Glomerular visceral epithelial cell (primary cell): Measurements from ENCODE around the gene BCAS3.

ENCODE experiments used
- DNase-seq: peaks from one replicate; pipeline ENCODE4 v3.0.0-alpha.2; 2016; ENCODE audit errors: extremely low spot score

BCAS3 gene

GRCh38 chr17:61251939-61252865 lies 574.6 kb downstream of the BCAS3 start:
- DNase-seq: peak; percentile 24

GRCh38 chr17:61253362-61253761 lies 575.7 kb downstream of the BCAS3 start:
- DNase-seq: no peak

DNA sequence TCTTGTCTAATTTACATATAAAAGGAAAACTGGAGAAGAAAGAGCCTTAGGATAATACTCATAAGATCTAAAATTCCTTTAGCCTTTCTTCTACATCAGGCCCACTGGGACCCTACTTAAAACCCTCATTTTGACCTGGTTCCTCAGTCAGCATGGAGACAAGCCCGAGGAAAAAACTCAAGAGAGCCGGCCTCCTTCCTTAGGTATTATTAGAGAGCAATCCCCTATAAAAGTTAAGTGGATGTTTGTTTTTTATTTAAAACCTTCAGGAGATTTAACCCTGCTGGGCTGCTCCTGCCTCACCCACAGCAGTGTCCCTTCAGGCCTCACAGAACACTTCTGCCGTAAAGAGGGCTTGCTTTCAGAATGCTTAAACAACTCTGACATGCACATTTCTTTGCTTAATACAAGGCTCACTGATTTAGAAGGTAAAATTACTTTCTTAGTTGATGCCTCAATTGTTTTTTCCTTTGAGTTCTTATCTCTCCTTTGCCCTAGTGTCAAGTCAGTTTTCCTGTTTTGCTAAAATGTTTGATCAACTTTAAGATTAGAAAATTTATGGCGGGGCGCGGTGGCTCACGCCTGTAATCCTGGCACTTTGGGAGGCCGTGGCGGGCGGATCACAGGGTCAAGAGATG lies 576.4 kb downstream of the BCAS3 start:
- no peak for DNase-seq

DNA sequence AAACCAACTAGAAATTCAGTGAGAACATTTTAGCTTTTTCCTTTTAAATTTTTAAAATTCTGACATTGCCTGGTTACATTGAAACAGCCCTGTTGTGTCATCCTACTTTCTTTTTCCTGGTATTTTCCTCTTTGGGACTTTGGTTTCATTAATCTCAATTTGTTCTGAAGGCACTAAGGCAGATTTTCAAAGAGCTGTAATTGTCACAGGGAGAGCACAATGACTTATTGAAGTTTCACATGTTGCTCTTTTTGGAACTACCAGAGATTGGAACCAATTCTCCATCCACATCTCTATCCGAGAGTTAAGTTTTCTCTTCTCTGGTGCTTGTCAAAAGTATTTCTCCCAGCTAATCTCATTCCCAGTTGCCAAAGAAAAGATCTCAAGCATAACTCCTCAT lies 577.3 kb downstream of the BCAS3 start:
- DNase-seq: no peak

DNA sequence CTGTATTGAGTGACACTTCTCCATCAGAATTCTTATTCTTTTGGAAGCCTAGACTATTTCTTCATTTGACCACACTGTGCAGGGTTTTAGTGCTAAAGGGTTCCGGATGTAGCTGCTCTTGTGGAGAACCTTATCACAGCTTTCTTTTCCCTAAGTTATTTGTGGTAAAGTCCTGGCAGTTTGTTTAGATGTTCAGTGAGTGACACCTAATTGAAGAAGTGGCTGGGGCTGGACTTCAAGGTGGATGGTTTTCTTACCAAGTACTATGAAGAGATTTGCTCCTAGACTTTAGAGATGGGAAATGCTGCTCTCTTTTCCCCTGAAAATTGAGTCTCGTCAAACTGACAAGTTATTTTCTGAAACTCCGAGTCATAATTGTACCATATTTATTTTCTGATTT lies 578.0 kb downstream of the BCAS3 start:
- no peak for DNase-seq

- DNase-seq: no peak
These were observed 581.7 kb downstream of the BCAS3 start for GRCh38 chr17:61259360-61259759.

GRCh38 chr17:61260071-61260797 lies 582.6 kb downstream of the BCAS3 start:
- no peak for DNase-seq

GRCh38 chr17:61261001-61261637 lies 583.5 kb downstream of the BCAS3 start:
- no peak for DNase-seq

DNA sequence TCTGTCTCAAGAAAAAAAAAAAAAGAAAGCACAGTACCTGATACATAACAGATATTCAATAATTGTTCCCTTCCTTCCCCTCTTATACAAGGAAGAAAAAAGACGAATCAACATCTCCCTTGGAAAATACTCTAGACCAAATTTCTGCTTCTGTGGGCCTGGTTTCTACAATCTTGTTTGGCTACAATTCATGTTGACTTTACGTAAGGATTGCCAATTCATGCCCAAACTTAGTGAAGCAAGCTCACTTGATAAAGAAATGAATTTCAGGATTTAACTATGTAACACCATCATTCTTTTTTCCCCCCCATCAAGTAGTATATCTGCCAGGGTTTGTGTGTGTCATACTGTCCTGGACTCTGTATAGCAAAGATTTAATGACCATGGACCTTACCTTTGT lies 587.7 kb downstream of the BCAS3 start:
- DNase-seq: no peak

DNA sequence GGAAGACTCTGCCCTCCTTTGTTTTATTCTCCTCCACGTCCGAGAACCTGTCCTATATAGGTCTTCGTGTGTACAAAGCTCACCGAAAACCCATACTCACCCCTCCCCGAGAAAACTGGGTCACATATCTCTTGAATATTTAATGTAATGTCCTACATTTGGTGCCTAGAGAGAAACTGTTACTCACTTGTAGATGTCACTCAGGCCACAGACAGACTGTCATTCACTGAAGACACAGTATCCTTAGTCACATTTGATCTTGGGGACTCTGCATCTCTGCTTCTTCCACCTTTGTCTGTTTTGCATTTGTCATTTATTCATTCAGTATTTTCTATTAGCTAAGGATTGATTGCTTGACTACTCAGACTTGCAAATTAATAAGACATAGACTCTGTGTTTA lies 590.2 kb downstream of the BCAS3 start:
- DNase-seq: no peak

GRCh38 chr17:61275395-61275794 lies 597.7 kb downstream of the BCAS3 start:
- no peak for DNase-seq

DNA sequence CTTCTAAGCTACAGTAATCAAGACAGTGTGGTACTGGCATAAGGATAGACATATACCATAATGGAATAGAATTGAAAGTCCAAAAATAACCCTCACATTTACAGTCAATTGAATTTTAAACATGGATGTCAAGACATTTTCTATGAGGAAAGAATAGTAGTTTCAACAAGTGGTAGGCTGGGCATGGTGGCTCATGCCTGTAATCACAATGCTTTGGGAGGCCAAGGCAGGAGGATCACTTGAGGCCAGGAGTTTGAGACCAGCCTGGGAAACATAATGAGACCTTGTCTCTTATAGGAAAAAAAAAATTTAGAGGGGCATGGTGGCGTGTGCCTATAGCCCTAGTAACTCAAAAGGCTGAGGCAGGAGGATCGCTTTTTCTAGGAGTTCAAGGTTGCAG lies 599.2 kb downstream of the BCAS3 start:
- no peak for DNase-seq

- no peak for DNase-seq
These were observed 602.0 kb downstream of the BCAS3 start for GRCh38 chr17:61279476-61280145.

GRCh38 chr17:61280338-61280737 lies 602.7 kb downstream of the BCAS3 start:
- no peak for DNase-seq

- no peak for DNase-seq
These were observed 603.2 kb downstream of the BCAS3 start for GRCh38 chr17:61280851-61281250.

DNA sequence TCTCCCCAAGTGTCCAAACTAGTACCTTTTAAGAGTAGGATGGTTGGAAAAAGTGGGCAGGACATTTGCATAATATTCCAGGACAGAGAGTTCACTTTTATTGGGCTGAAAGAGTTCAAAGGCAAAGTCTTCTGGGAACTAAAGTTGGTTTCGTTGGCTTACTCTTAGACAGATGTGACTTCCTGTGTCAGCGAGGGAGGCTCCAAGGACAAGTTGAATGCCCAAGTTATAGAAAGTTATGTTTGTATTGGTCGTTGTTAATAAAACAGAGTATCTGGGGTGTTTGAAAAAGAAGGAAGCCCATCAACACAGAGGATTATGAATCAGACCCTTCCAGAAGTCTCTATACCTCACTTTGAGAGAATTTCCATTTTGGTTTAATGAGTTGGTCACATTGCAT lies 604.7 kb downstream of the BCAS3 start:
- DNase-seq: no peak

DNA sequence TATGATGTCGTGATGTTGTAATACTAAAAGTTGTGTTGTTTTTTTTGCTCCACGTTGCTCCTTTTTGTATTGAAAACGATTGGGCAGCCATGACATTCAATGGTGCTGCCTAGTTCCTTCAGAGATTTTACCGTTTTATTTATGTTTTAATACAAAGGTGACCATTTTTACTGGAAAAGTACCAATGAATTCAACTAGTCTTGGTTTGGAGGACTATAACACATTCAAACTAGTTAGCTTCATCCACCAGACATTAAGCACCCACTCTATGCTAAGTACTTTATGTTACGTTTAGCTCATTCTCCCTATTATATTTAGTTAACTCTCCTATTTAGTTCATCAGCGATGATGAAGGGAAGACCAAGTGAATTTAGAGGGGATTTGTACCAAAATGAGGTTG lies 605.4 kb downstream of the BCAS3 start:
- DNase-seq: no peak

DNA sequence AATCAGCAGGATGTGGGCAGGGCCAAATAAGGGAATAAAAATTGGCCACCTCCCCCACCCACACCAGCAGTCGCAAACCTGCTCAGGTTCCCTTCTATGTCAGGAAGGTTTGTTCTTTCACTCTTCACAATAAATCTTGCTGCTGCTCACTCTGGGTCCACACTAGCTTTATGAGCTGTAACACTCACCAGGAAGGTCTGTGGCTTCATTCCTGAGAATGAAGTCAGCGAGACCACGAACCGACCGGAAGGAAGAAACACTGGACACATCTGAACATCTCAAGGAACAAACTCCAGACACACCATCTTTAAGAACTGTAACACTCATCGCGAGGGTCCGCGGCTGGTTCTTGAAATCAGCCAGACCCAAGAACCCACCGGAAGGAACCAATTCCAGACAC lies 606.5 kb downstream of the BCAS3 start:
- peak; percentile 80 for DNase-seq

DNA sequence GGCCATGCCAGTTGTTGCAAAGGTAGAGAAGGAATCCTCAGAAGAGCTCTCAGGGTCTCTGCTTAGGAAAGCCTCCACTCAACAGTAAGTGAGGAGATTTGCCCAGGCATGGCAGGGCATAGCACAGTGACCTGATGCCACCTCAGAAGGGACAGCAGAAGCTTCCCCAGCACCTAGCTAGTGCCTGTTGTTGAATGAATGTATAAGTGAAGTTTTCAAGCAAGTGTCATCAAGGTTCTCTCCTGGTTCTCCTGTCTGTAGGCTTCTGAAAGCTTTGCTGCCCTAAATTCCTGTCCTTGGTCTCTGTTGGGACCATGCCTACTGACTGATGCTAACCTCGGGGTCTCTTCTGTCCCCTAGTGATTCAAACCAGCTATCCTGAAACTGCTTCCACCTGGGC lies 607.1 kb downstream of the BCAS3 start:
- DNase-seq: no peak

DNA sequence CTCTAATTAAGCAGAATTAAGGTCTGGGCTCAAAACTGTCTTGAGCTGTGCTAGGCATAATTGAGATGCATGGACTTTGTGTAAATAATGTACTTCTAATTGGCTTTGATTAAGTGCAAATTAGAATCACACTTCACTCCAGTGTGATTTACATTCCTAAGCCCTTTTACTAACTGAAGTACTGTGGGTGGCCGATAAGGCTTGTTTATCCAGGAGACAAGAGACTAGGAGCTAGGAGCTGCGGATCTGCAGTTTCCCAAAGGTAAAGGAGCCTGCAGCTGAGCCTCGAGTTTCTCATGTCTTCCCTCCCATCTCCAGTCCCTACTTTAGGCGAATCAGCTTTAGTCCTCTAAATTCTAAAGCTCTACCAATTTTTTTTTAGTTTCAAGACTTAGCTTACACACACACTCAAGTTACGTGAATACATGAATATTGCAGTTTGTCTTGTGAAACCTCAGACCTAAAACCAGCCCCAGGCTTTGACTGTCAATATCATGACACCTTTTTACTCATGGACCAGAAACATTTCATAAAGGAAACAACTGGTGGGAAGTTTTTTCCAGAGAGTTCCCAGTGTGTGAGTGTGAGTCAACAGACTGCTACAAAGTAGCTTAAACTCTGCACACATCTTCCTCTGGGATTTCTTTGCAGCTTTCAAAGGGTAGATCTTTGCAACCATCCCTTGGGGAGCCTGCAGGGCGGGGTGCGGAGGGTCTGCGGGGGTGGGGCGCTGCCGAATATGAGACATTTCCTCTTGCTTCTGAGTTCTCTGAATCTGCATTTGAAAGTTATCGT lies 608.1 kb downstream of the BCAS3 start:
- no peak for DNase-seq

DNA sequence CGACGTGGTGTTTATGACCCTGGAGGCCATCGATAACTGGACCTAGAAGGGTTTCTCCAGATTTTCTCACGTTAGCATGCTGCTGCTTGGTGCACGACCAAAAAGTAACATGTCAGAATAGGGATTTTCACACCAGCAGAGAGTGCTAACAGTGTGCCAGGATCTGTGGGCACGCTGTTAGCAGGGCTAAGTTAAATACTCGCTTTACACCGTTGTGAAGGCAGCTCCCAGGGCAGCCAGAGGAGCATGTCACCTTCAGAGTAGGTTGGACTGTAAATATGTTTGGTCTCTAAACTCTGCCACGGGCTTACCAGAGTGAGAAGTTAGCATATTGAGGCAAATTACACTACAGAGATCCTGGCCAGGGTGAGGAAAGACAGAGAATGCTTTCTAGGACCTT lies 608.8 kb downstream of the BCAS3 start:
- no peak for DNase-seq
